ENCODE results near the gene NANOS3.
"Not testable (repeated sequence)": the region's sequence is repeated elsewhere in the genome, so short reads cannot be mapped to it uniquely, and the experiment has no call there.

NANOS3 gene

GRCh38 chr19:13887018-13887436 is 10.1 kb downstream of the NANOS3 start:
- no peak for DNase-seq

GRCh38 chr19:13887517-13887916 is 10.6 kb downstream of the NANOS3 start:
- no peak for DNase-seq

GRCh38 chr19:13888281-13888680 is 11.3 kb downstream of the NANOS3 start:
- DNase-seq: no peak

DNA sequence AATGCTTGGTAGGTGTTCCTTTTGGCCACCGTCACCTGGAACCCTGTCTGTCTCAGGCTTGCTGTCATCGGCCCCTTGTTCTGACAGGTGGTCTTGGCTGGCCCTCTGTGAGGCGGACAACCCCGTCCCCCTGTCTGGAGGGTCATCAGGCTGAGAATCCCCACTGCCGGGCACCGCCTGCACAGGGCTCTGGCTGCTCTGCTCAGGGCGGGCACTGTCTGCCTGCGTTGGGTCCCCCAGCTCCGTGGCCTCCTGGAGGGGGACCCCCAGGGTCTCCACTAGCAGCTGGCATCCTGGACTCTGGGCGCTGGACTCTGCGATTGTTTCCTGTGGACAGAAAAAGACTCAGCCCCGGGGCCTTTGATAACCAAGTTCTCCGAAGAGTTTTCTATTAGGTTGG is 13.2 kb downstream of the NANOS3 start:
- no peak for DNase-seq

GRCh38 chr19:13892870-13893269 is 15.9 kb downstream of the NANOS3 start:
- DNase-seq: no peak

DNA sequence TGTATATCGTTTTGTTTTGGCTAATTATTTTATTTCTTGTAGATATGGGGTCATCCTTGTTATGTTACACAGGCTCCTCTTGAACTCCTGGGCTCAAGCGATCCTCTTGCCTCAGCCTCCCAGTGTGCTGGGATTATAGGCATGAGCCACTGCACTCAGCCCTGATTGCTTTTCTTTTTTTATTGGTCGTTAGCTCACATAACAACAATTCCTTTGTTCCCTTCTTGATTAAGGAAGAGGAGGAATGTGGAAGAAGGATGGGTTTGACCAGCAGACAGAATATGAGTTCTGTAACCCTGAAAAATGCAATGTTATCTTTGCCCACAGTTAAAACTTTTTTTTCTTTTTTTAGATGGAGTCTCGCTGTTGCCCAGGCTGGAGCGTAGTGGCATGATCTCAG is 17.6 kb downstream of the NANOS3 start:
- no peak for DNase-seq

DNA sequence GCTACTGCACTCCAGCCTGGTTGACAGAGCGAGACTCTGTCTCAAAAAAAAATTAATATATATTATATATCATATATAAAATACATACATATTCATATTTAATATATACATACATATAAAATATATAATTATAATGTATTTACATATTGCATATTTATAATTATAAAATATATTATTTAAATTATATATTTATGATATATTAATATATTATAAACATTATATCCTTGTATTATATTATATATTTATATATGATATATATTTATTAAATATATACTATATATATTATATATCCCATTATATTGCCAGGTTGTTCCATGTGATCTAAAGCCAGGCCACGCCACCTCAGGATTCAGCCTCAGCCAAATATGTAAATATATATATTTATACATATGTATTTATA is 19.3 kb downstream of the NANOS3 start:
- no peak for DNase-seq

- no peak for DNase-seq
These were observed 22.5 kb downstream of the NANOS3 start for GRCh38 chr19:13899393-13899792.

DNA sequence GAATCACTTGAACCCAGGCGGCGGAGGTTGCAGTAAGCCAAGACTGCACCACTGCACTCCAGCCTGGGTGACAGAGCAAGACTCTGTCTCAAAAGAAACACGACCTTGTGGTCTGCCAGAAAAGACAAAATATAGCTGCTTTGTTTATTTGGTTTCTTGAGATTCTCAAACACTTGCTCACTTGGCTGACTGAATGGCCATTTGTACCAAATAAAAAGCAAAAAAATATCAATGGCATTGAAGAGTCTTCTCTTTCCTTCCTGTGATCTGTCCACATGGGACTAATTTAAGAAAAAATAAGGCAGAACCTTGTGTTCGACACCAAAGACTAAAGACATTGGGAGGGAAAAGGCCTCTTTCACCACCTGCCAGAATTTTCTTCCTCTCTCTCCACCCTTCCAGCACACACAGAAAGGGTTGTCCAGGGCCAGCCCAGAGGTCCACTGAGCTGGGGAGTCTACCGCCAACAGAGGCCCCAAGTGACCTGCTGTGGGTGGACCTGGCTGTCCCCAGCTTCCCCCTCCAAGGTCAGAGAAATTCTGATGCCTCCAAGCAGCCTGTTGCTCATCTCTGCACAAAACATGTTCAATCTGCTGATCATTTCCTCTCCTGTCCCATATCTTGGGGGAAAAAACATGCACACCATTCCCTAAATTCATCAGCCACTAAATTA is 23.1 kb downstream of the NANOS3 start:
- no peak for DNase-seq

DNA sequence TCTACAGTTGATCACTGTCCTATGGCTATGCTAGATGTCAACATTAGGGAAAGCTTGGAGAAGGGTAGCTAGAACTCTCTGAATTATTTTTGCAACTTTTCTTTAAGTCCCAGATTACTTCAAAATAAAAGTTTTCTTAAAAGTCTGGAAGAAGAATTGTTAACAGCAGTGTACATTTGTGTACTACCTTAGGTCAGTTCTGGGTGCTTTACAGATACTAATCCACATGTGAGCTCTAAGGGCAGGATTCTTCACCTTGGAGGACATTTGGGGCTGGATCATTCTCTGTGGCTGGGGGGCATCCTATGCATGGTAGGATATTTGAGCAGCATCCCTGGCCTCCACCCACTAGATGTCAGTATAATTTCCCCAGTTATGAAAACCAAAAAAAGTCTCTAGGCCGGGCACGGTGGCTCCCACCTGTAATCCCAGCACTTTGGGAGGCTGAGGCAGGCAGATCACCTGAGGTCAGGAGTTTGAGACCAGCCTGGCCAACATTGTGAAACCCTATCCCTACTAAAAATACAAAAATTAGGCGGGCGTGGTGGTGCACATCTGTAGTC is 26.1 kb downstream of the NANOS3 start:
- no peak for DNase-seq

GRCh38 chr19:13905634-13906520 is 28.9 kb downstream of the NANOS3 start, which contains the start of the genes BRME1 and CC2D1A:
TSS of gene BRME1 (minus strand) at chr19:13906117. CDS start at chr19:13904892, 1,225 bp downstream.
TSS of gene CC2D1A (plus strand) at chr19:13906201. CDS start at chr19:13906442, 241 bp downstream.
- peak; percentile 95 to 96 for DNase-seq

DNA sequence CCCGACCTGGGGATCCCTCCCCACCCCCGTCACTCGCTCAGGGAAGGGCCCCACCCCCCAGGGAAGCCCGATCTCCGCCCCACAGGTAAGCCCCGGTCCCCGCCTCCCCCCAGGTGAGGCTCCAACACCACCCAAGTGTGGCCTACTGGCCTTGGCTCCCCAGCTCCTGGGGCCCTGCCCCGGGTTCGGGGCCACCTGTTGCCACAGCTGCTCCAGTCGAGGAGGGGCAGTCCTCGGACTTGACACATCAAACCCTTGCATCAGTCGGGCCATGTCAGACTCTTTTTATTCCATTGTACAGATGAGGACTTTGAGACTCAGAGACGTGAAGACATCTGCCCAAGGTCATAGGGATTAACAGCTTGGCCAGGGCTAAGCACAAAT is 29.6 kb downstream of the NANOS3 start:
- DNase-seq: peak; percentile 19 to 32

DNA sequence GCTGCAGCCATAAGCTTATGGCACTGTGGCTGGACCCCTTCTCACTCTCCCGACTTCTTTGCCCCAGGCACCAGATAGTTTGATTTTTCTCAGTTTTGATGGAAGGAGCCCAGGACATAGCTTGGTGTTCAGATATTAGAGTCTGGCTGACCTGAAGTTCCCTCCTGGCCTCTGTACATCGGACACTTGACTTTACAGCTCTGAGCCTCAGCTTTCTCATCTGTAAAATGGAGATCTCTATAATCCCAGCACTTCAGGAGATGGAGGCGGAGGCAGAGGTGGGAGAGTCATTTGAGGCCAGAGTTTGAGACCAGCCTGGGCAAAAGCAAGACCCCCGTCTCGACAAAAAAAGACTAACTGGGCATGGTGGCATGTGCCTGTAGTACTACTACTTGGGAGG is 30.0 kb downstream of the NANOS3 start:
- DNase-seq: no peak

DNA sequence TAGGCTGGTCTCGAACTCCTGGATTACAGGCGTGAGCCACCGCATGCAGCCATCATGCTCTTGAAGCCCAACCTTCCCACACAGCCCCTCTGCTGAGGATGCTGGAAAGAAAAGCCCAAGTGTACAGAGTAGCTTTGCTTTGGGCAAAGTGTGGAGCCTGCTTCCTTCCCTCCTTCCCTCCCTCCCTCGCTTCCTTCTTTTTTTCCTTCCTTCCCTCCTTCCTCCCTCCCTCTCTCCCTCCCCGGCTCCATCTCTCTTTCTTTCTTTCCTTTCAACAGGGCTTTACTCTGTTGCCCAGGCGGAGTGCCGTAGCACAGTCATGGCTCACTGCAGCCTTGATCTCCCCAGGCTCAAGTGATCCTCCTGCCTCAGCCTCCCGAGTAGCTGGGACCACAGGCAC is 31.7 kb downstream of the NANOS3 start:
- no peak for DNase-seq

DNA sequence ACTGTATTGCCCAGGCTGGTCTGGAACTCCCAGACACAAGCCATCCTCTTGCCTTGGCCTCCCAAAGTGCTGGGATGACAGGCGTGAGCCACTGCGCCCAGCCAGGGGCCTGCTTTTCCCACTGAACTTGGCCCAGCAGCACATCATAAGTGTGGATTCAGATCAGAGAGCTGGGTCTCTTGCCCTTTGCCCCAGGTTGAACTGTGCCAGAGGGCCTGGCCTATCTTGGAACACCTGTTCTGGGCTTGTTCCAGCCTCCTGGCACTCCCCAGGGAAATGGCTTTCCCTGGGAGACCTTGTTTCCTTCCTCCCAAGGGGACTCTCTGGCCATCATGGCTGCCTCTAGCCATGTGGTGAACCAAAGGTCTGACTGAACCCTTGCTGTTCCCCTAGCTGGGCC is 32.5 kb downstream of the NANOS3 start:
- DNase-seq: no peak

GRCh38 chr19:13913352-13913751 is 36.4 kb downstream of the NANOS3 start:
- DNase-seq: no peak

DNA sequence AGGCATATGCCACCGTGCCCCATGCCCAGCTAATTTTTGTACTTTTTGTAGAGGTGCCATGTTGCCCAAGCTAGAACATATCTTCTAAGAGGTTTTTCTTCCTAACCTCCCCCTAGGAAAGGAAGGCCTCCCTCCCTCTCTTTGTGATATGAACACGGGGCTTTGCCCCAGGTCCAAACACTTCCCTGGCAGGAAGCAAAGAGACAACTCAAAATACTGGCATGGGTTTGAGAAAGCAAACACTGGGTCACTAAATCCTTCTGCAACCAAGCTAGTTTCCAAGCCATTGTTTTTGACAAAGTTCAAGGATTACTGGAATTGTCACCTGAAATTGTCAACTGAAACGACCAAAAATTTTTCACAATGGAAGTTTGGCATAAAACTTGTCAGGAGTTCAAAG is 37.8 kb downstream of the NANOS3 start:
- DNase-seq: no peak

DNA sequence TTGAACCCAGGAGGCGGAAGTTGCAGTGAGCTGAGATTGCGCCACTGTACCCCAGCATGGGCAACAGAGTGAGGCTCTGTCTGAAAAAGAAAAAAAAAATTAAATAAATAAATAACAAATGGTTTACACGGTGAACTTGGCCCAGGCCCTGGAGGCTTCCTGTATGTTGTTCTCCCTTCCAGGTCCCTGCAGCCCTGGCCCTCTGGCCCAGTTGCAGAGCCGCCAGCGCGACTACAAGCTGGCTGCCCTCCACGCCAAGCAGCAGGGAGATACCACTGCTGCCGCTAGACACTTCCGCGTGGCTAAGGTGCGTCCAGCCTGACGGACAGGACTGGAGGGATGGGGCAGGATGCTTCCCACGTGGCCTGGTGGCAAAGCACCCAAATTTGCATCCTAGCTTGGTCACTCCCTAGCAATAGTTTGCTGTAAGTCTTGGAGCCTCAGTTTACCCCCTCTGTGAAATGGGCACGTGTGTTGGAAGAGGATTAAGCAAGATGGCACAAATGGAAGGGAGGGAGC is 41.0 kb downstream of the NANOS3 start:
- no peak for DNase-seq

DNA sequence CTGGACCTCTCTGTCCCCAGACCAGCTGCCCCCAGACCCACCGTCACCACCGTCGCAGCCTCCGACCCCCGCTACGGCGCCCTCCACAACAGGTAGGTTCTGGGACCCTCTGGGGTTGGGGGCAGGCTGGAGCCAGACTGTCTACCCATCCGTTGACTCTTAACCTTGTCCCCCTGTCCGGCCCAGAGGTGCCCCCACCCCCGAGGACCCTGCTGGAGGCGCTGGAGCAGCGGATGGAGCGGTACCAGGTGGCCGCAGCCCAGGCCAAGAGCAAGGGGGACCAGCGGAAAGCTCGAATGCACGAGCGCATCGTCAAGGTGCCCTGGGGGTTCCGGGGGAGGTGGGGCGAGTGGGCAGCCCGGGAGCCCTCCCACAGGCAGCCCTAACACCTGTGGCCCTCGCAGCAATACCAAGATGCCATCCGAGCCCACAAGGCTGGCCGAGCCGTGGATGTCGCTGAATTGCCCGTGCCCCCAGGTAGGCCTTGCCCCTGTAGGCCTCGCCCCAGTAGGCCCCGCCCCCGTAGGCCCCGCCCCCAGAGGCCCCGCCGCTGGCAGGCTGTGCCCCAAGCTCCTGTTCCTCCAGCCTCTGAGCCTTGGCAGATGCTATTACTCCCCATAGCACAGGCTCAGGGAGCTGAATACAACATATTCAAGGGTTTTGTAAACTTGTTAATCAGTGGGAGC is 41.9 kb downstream of the NANOS3 start:
- DNase-seq: no peak

DNA sequence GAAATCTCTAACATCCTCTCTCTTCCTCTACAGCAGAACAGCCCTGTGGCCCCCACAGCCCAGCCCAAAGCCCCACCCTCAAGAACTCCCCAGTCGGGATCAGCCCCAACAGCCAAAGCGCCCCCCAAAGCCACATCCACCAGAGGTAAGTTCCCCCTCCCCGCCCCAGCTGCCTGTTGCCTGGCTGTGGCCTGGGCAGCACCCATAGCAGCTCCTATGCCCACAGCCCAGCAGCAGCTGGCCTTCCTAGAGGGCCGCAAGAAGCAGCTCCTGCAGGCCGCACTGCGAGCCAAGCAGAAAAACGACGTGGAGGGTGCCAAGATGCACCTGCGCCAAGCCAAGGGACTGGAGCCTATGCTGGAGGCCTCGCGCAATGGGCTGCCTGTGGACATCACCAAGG is 43.6 kb downstream of the NANOS3 start:
- no peak for DNase-seq

DNA sequence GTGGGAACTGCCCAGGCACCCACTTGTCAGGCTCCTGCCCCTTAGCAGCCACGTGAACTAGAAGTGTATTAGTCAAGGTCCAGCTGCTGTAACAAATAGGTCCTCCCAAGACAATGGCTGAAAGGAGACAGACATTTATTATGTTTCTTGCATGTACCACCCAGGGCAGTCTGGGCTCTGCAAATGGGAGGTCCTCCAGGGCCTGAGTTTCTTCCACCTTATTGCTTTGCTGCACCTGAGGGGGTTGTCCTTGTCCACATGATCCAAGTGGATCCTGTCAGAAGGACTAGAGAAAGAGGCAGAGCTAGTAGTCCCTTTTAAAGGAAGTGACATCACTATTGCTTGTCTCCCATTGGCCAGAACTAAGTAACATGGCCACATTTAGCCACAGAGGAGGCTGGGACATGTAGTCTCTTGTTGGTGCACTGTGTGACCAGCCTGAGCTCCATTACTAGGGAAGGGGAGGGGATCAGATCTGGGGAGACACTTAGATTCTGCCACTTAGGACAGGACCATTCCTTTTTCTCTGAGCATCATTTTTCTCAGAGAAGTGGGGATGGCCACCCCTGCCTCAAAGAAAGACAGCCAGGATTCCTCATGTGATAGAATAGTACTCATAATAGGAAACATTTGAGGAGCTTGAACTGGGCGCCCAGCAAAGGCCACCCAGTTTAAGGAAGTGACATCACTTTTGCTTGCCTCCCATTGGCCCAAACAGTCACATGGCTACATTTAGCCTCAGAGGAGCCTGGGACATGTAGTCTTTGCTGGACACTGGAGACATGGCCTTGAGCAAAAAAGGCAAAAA is 44.2 kb downstream of the NANOS3 start:
- DNase-seq: no peak

GRCh38 chr19:13922118-13922517 is 45.2 kb downstream of the NANOS3 start:
- DNase-seq: not testable (repeated sequence)
